H1 (cell line): ENCODE data around the gene OR2V1. TPM values are rescaled to one million over a fixed set of nuclear protein-coding genes. Genes with fewer than 3 reads are reported as not detected.

Source experiments
- CTCF ChIA-PET: fragments of 300-600 bp; sonication (Branson Sonifier 250); formaldehyde crosslinking; loops from one replicate; lab custom pipeline; 2021; ENCODE audit not compliant: partially characterized antibody; lab: Charles Lee
- POLR2A ChIA-PET: fragments of 300-600 bp; sonication (Branson Sonifier 250); formaldehyde crosslinking; loops from one replicate; lab custom pipeline; 2021; ENCODE audit warnings: inconsistent platforms; ENCODE audit not compliant: partially characterized antibody; lab: Charles Lee
- DNase-seq, 2 experiments: peaks; one replicate each; pipeline versions ENCODE4 v3.0.0 to v3.0.0-alpha.2; 2010 to 2022; ENCODE audit warnings: low spot score in 2 of 2, low read depth in 1 of 2, mixed read lengths in 1 of 2
- FAIRE-seq: peaks from 2 replicates; lab custom pipeline; 2011; peaks lifted over from hg19 to GRCh38; lab: Jason Lieb, UNC
- H2AFZ ChIP-seq: 2 replicates; pipeline ENCODE4 v1.8.1; 2012; ENCODE audit warnings: low read length, inconsistent platforms
- H2AK5ac ChIP-seq: 2 replicates; pipeline ENCODE4 v1.6.1; 2013; ENCODE audit warnings: low read depth, low read length
- H2BK120ac ChIP-seq: replicated peaks from 2 replicates; pipeline ENCODE3; 2013; ENCODE audit warnings: low read depth, low read length, inconsistent platforms
- H2BK12ac ChIP-seq: 2 replicates; pipeline ENCODE4 v1.6.1; 2013; ENCODE audit warnings: low read depth, low read length
- H2BK15ac ChIP-seq: 2 replicates; pipeline ENCODE4 v1.6.1; 2013; ENCODE audit warnings: low read length
- H2BK20ac ChIP-seq: 2 replicates; pipeline ENCODE4 v1.6.1; 2013; ENCODE audit warnings: low read length
- H2BK5ac ChIP-seq: 2 replicates; pipeline ENCODE4 v1.6.1; 2013; ENCODE audit warnings: low read depth, low read length
- H3K14ac ChIP-seq: 2 replicates; pipeline ENCODE4 v1.6.1; 2013; ENCODE audit warnings: inconsistent platforms; ENCODE audit not compliant: insufficient read length
- H3K18ac ChIP-seq: 2 replicates; pipeline ENCODE4 v1.6.1; 2013; ENCODE audit warnings: low read length; ENCODE audit errors: extremely low read depth
- H3K23ac ChIP-seq: 2 replicates; pipeline ENCODE4 v1.6.1; 2013; ENCODE audit warnings: inconsistent platforms; ENCODE audit not compliant: insufficient read length
- H3K23me2 ChIP-seq: 2 replicates; pipeline ENCODE4 v1.6.1; 2013; ENCODE audit warnings: low read depth, low read length
- H3K27ac ChIP-seq: 2 replicates; pipeline ENCODE4 v1.6.1; 2011; ENCODE audit warnings: low read depth, low read length, inconsistent platforms
- H3K27me3 ChIP-seq, 4 experiments: replicated peaks in 1 of 4; 1 replicate in 1 of 4; 2 replicates in 3 of 4; pipeline versions ENCODE4 v1.6.1 to v1.8.1; 2011 to 2013; ENCODE audit warnings: low read length in 3 of 4, mild to moderate bottlenecking in 3 of 4, inconsistent platforms in 2 of 4, mixed read lengths in 2 of 4, moderate library complexity in 1 of 4; ENCODE audit not compliant: control insufficient read depth in 3 of 4, insufficient read depth in 3 of 4; ENCODE audit errors: extremely low read depth in 1 of 4
- H3K36me3 ChIP-seq, 4 experiments: 2 replicates each; pipeline versions ENCODE4 v1.6.1 to v1.8.1; 2011 to 2013; ENCODE audit warnings: mild to moderate bottlenecking in 4 of 4, low read length in 3 of 4, moderate library complexity in 2 of 4, control low read depth in 1 of 4, inconsistent platforms in 1 of 4; ENCODE audit not compliant: insufficient read depth in 4 of 4, control insufficient read depth in 2 of 4
- H3K4ac ChIP-seq: replicated peaks from 2 replicates; pipeline ENCODE3; 2013; ENCODE audit warnings: low read length, low read depth, mixed read lengths, inconsistent platforms; ENCODE audit not compliant: insufficient read length
- H3K4me1 ChIP-seq, 4 experiments: replicated peaks in 1 of 4; 1 replicate in 1 of 4; 2 replicates in 3 of 4; pipeline versions ENCODE4 v1.6.1 to v1.8.1; 2011 to 2013; ENCODE audit warnings: low read length in 3 of 4, inconsistent platforms in 2 of 4, mixed read lengths in 1 of 4; ENCODE audit not compliant: insufficient read depth in 4 of 4, control insufficient read depth in 3 of 4
- H3K4me2 ChIP-seq, 2 experiments: 2 replicates each; pipeline versions ENCODE4 v1.6.1 to v1.8.1; 2011 to 2013; ENCODE audit warnings: low read depth in 2 of 2, low read length in 2 of 2, control low read depth in 1 of 2, inconsistent platforms in 1 of 2, mild to moderate bottlenecking in 1 of 2; ENCODE audit not compliant: insufficient read depth in 1 of 2
- H3K4me3 ChIP-seq, 4 experiments: fragments of 200-600, 300-600 bp in 1 of 4; sonication (generic), shearing (Covaris generic), sonication (Bioruptor Twin) in 1 of 4; 2 replicates each; pipeline versions ENCODE4 v1.5.1 to v1.8.1; 2011 to 2016; ENCODE audit warnings: low read length in 4 of 4, low read depth in 3 of 4, control low read depth in 2 of 4, inconsistent platforms in 2 of 4, mild to moderate bottlenecking in 2 of 4, mixed read lengths in 1 of 4, moderate library complexity in 1 of 4; ENCODE audit not compliant: insufficient read depth in 2 of 4; ENCODE audit errors: extremely low read depth in 1 of 4
- H3K56ac ChIP-seq: replicated peaks from 2 replicates; pipeline ENCODE3; 2013; ENCODE audit warnings: low read depth, mild to moderate bottlenecking, mixed read lengths, low read length, inconsistent platforms; ENCODE audit not compliant: insufficient read length
- H3K79me1 ChIP-seq: 2 replicates; pipeline ENCODE4 v1.6.1; 2013; ENCODE audit warnings: low read depth, low read length, control low read depth
- H3K79me2 ChIP-seq, 2 experiments: 2 replicates each; pipeline versions ENCODE4 v1.6.1 to v1.8.1; 2012 to 2013; ENCODE audit warnings: low read length in 2 of 2, mild to moderate bottlenecking in 2 of 2, inconsistent platforms in 1 of 2; ENCODE audit not compliant: insufficient read depth in 2 of 2, control insufficient read depth in 1 of 2
- H3K9ac ChIP-seq, 4 experiments: replicated peaks in 1 of 4; 1 replicate in 1 of 4; 2 replicates in 3 of 4; pipeline versions ENCODE4 v1.6.1 to v1.8.1; 2011 to 2013; ENCODE audit warnings: low read depth in 3 of 4, low read length in 3 of 4, control low read depth in 2 of 4, mild to moderate bottlenecking in 2 of 4, moderate library complexity in 2 of 4, inconsistent platforms in 1 of 4; ENCODE audit errors: extremely low read depth in 1 of 4
- H3K9me3 ChIP-seq, 2 experiments: 2 replicates each; pipeline versions ENCODE4 v1.6.1 to v1.8.1; 2012 to 2013; ENCODE audit warnings: mild to moderate bottlenecking in 2 of 2, moderate library complexity in 2 of 2, control low read depth in 1 of 2, inconsistent platforms in 1 of 2, low read depth in 1 of 2, low read length in 1 of 2, mixed read lengths in 1 of 2; ENCODE audit not compliant: insufficient read depth in 2 of 2
- H4K20me1 ChIP-seq, 2 experiments: replicated peaks in 1 of 2; 2 replicates each; pipeline versions ENCODE3 to v1.8.1; 2011 to 2013; ENCODE audit warnings: inconsistent platforms in 2 of 2, low read length in 2 of 2, mild to moderate bottlenecking in 1 of 2; ENCODE audit not compliant: insufficient read depth in 2 of 2, control insufficient read depth in 1 of 2
- H4K5ac ChIP-seq: 2 replicates; pipeline ENCODE4 v1.6.1; 2013; ENCODE audit warnings: low read length, low read depth, mixed read lengths, inconsistent platforms; ENCODE audit not compliant: insufficient read length
- H4K8ac ChIP-seq: 2 replicates; pipeline ENCODE4 v1.8.0; 2013; ENCODE audit warnings: mild to moderate bottlenecking, moderate library complexity, low read length, inconsistent platforms; ENCODE audit not compliant: insufficient read depth; ENCODE audit errors: extremely low read depth
- H4K91ac ChIP-seq: replicated peaks from 2 replicates; pipeline ENCODE3; 2013; ENCODE audit warnings: low read length, mixed read lengths, inconsistent platforms; ENCODE audit not compliant: insufficient read length
- MAFK ChIP-seq: IDR thresholded peaks from 2 replicates; pipeline ENCODE4 v1.6.1; 2012; ENCODE audit warnings: low read depth, mild to moderate bottlenecking, improper control_type of control experiment, low read length
- SP2 ChIP-seq: IDR thresholded peaks from 2 replicates; pipeline ENCODE4 v1.6.1; 2012; ENCODE audit warnings: mild to moderate bottlenecking, low read length, inconsistent platforms
- TBP ChIP-seq: IDR thresholded peaks from 2 replicates; pipeline ENCODE4 v1.6.1; 2011; ENCODE audit warnings: low read depth, low read length, improper control_type of control experiment
- polyA plus RNA-seq, 7 experiments: library from polyadenylated mRNA; depleted of rRNA in 3 of 7; stranded (reverse) in 5 of 7; unstranded in 2 of 7; fragments of >200 nt in 5 of 7; fragments of 200-250 nt in 2 of 7; gene quantifications; 1 replicate in 5 of 7; 2 replicates in 1 of 7; 4 replicates in 1 of 7; pipeline versions ENCODE4 v1.2.1 to v1.2.3, GENCODE V29; 2011 to 2013; ENCODE audit warnings: missing spikeins in 2 of 7, mixed read lengths in 2 of 7
- total RNA-seq: library from RNA; stranded (reverse); fragmentation: NEBNext Ultra II Directional; extraction: Animal tissue kit (Norgen Biotek cat#: 25700); gene quantifications from 2 replicates; pipeline ENCODE4 v1.2.1, GENCODE V29; 2021

OR2V1 gene
- total and polyA plus RNA-seq, 2 of the 8 experiments (the other 6 are each of a cell fraction or from before 2014, with no cell fraction given), result not detected

DNA sequence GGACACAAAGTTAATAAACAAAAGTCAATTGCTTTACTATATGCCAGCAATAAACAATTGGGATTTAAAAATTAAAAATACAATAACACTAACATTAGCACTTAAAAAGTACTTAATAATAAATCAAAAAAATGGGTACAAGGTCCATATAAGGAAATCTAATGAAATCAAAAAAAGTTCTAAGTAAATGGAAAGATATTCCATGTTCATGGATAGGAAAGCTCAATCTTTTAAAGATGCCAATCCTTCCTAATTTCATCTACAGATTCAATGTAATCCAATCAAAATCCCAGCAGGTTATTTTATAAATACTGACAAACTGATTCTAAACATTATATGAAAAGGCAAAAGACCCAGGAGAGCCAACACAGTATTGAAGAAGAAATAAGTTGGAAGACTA, 49.0 kb downstream of the OR2V1 start:
- ChIA-PET POLR2A (no interaction called here), CTCF (no interaction called here)
- no peak overlapping the region for H3K4me3 ChIP-seq
- no peak overlapping the region for H2AK5ac ChIP-seq
- H3K4ac ChIP-seq, result no peak overlapping the region
- H3K23me2 ChIP-seq, result no peaks in the 10 kb centered on the region
- H4K91ac ChIP-seq, result no peak overlapping the region
- peaks cover 0 to 3% (median 2%) of the 10 kb centered on the region in 4 experiments; a peak in 5 of 7 replicates for H3K27me3 ChIP-seq
- no peak overlapping the region for H2BK15ac ChIP-seq
- no peaks in the 10 kb centered on the region for H3K36me3 ChIP-seq
- H3K56ac ChIP-seq, result no peak overlapping the region
- H4K8ac ChIP-seq, result no peak overlapping the region
- no peaks in the 10 kb centered on the region; a peak in 1 of 4 replicates for H3K9me3 ChIP-seq
- H3K79me2 ChIP-seq, result no peaks in the 10 kb centered on the region
- H2AFZ ChIP-seq, result no peak overlapping the region
- FAIRE-seq (no peak), DNase-seq (no peak)
- no peak overlapping the region for H2BK12ac ChIP-seq
- H3K9ac ChIP-seq, result no peak overlapping the region
- no peak overlapping the region for H3K4me2 ChIP-seq
- no peak overlapping the region for H4K5ac ChIP-seq
- H2BK120ac ChIP-seq, result no peak overlapping the region
- no peak overlapping the region for H2BK20ac ChIP-seq
- H3K18ac ChIP-seq, result no peak overlapping the region
- H2BK5ac ChIP-seq, result no peak overlapping the region
- H3K14ac ChIP-seq, result no peak overlapping the region
- no peaks in the 10 kb centered on the region for H4K20me1 ChIP-seq
- no peak overlapping the region for H3K23ac ChIP-seq
- H3K27ac ChIP-seq, result no peak overlapping the region
- peaks cover 0 to 6% (median 0%) of the 10 kb centered on the region in 4 experiments; a peak in 1 of 7 replicates for H3K4me1 ChIP-seq
- H3K79me1 ChIP-seq, result no peaks in the 10 kb centered on the region
- TF ChIP-seq MAFK (no peak), SP2 (no peak), TBP (no peak)
